CD4-positive, CD25-positive, alpha-beta regulatory T cell (primary cell): ENCODE results near the gene RTN1. TPM values are rescaled to one million over a fixed set of nuclear protein-coding genes. Genes with fewer than 3 reads are reported as not detected.

ENCODE experiments used
- ATAC-seq, 2 donors: fragments of 150-1000 bp; cut with Tn5 transposase; one replicate each; pipeline ENCODE4 v1.10.0; 2021; ENCODE audit warnings: low read depth in 2 of 2, moderate number of reproducible peaks in 2 of 2, moderate library complexity in 1 of 2
- DNase-seq, 3 donors: peaks; one replicate each; pipeline versions ENCODE4 v3.0.0 to v3.0.0-alpha.2; 2012 to 2022; ENCODE audit warnings: mixed read lengths in 1 of 3
- H3K27ac ChIP-seq: one replicate; pipeline ENCODE4 v1.7.0; 2013; ENCODE audit warnings: mild to moderate bottlenecking, low read length; ENCODE audit not compliant: insufficient read depth, poor library complexity, severe bottlenecking
- H3K27me3 ChIP-seq: one replicate; pipeline ENCODE4 v1.7.0; 2013; ENCODE audit warnings: low read length; ENCODE audit not compliant: control insufficient read depth, insufficient read depth
- H3K36me3 ChIP-seq: one replicate; pipeline ENCODE4 v1.7.0; 2013; ENCODE audit warnings: mild to moderate bottlenecking, low read length, moderate library complexity; ENCODE audit not compliant: control insufficient read depth, insufficient read depth
- H3K4me1 ChIP-seq: 2 replicates; pipeline ENCODE4 v1.7.0; 2013; ENCODE audit warnings: mild to moderate bottlenecking, low read length; ENCODE audit not compliant: insufficient read depth, control insufficient read depth, poor library complexity, severe bottlenecking
- H3K4me3 ChIP-seq: one replicate; pipeline ENCODE4 v1.7.0; 2013; ENCODE audit warnings: low read depth, mild to moderate bottlenecking, low read length, moderate library complexity
- H3K9me3 ChIP-seq, 2 experiments: 1 replicate in 1 of 2; 2 replicates in 1 of 2; pipeline ENCODE4 v1.7.0; 2013; ENCODE audit warnings: low read length in 2 of 2, mild to moderate bottlenecking in 1 of 2, moderate library complexity in 1 of 2; ENCODE audit not compliant: control insufficient read depth in 2 of 2
- H3K27ac Mint-ChIP-seq, 3 donors: one replicate each; pipeline ENCODE4 v1.8.0; 2020 to 2022; ENCODE audit warnings: mild to moderate bottlenecking in 3 of 3, mixed read lengths in 3 of 3, moderate library complexity in 2 of 3
- H3K27me3 Mint-ChIP-seq: one replicate; pipeline ENCODE4 v1.8.0; 2022; ENCODE audit warnings: mild to moderate bottlenecking, mixed read lengths
- H3K36me3 Mint-ChIP-seq: one replicate; pipeline ENCODE4 v1.8.0; 2020; ENCODE audit warnings: mixed read lengths
- H3K4me1 Mint-ChIP-seq, 4 donors: one replicate each; pipeline ENCODE4 v1.8.0; 2020 to 2022; ENCODE audit warnings: mixed read lengths in 4 of 4, mild to moderate bottlenecking in 1 of 4
- H3K4me3 Mint-ChIP-seq, 4 donors: one replicate each; pipeline ENCODE4 v1.8.0; 2020 to 2022; ENCODE audit warnings: mild to moderate bottlenecking in 4 of 4, mixed read lengths in 4 of 4, moderate library complexity in 3 of 4
- H3K9me3 Mint-ChIP-seq, 7 donors: one replicate each; pipeline ENCODE4 v1.8.0; 2020 to 2022; ENCODE audit warnings: mixed read lengths in 7 of 7, mild to moderate bottlenecking in 3 of 7, moderate library complexity in 2 of 7
- polyA plus RNA-seq, 4 donors: library from polyadenylated mRNA; unstranded; fragments of 300-500 nt; fragmentation: Illumina TruSeq; gene quantifications; one replicate each; pipeline ENCODE4 v1.2.3, GENCODE V29; 2021
- total RNA-seq: library from RNA; stranded (reverse); gene quantifications from one replicate; pipeline ENCODE4 v1.2.3, GENCODE V29; 2022

The RTN1 gene
- total and polyA plus RNA-seq, 5 donors from 2014 or later: 0.17 to 0.42 TPM; not detected in 3

DNA sequence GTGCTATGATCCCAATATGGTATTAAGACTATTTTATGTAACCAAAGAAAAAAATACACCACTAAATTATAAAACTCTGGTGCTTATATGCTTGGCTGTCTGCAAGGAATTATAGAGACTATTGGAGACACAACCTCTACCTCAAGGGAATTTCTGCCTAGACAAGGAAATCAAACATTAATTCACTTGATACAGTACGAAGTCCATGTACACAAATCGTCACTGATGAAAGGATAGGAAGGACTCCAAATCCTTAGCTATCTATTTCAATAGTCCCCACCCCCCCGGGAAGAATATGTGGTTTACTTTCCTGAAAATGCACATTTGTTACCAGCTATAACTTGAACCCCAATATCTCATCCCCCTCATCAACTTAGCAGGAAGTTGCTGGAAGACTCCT lies 21.9 kb downstream of the RTN1 start:
- Histone ChIP-seq H3K4me1 (no peaks in the 10 kb centered on the region), H3K4me3 (no peak overlapping the region), H3K27ac (no peak overlapping the region), H3K27me3 (peaks cover 3% of the 10 kb centered on the region), H3K9me3 (no peaks in the 10 kb centered on the region), H3K36me3 (no peaks in the 10 kb centered on the region)
- Mint-ChIP-seq H3K36me3 (no peaks in the 10 kb centered on the region), H3K9me3 (peaks cover 0 to 3% (median 0%) of the 10 kb centered on the region in 7 donors), H3K4me3 (no peak overlapping the region), H3K4me1 (no peaks in the 10 kb centered on the region), H3K27me3 (peaks cover 11% of the 10 kb centered on the region), H3K27ac (no peak overlapping the region)
- ATAC-seq (no peak), DNase-seq (no peak)

DNA sequence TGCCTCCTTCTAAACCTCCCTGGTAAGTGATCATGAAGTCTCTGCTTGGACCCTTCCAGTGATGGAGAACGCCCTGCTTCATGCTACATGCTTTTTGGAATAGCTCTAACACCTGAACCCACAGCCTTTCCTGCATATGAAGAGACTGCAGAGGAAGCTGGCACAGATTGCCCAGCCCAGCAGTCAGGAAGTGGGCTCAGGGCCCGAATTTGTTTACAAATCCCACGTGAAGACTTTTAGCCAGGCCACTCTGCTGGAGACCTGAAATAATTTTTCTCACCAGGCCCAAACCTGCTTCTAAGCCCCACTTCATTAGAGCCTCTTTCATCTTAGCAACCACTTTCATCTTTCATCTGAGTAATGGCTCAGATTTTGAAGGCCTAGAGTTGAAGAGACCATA lies 22.9 kb downstream of the RTN1 start:
- H3K9me3 ChIP-seq: no peaks in the 10 kb centered on the region

DNA sequence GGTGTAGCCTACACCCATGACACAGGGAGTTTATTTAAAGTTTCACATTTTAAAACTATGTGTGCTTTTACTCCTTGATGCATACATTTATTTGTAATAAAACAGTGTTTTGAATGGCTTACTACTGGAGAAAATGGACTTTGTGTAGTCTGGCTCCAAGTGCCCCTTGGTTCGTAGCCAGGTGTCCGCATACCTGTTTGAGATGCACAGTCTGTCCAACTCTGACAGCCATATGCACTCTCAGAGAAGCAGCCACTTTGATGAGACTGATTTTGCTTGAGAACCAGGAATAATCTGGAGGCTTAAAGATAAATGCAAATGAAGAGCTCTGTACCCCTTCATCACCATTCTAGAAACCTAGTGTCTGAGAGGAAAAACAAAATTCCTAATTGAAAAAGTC lies 24.0 kb downstream of the RTN1 start:
- Histone ChIP-seq H3K9me3 (no peaks in the 10 kb centered on the region), H3K4me3 (no peak overlapping the region), H3K27ac (no peak overlapping the region), H3K4me1 (no peaks in the 10 kb centered on the region), H3K36me3 (no peaks in the 10 kb centered on the region), H3K27me3 (peaks cover 3% of the 10 kb centered on the region)
- DNase-seq (no peak), ATAC-seq (no peak)
- no peaks in the 10 kb centered on the region for H3K36me3 Mint-ChIP-seq
- H3K4me1 Mint-ChIP-seq: no peaks in the 10 kb centered on the region
- no peak overlapping the region for H3K27ac Mint-ChIP-seq
- H3K4me3 Mint-ChIP-seq: no peak overlapping the region
- H3K27me3 Mint-ChIP-seq: peaks cover 5% of the 10 kb centered on the region
- peaks cover 0 to 3% (median 0%) of the 10 kb centered on the region in 7 donors for H3K9me3 Mint-ChIP-seq

More for the DNA sequence above, 22.9 kb downstream of the RTN1 start:
- DNase-seq (no peak), ATAC-seq (no peak)
- Mint-ChIP-seq H3K9me3 (peaks cover 0 to 3% (median 0%) of the 10 kb centered on the region in 7 donors), H3K4me1 (no peaks in the 10 kb centered on the region), H3K27me3 (peaks cover 5% of the 10 kb centered on the region), H3K36me3 (no peaks in the 10 kb centered on the region), H3K27ac (no peak overlapping the region), H3K4me3 (no peak overlapping the region)
- Histone ChIP-seq H3K36me3 (no peaks in the 10 kb centered on the region), H3K4me1 (no peaks in the 10 kb centered on the region), H3K27ac (no peak overlapping the region), H3K4me3 (no peak overlapping the region), H3K27me3 (peaks cover 3% of the 10 kb centered on the region)

DNA sequence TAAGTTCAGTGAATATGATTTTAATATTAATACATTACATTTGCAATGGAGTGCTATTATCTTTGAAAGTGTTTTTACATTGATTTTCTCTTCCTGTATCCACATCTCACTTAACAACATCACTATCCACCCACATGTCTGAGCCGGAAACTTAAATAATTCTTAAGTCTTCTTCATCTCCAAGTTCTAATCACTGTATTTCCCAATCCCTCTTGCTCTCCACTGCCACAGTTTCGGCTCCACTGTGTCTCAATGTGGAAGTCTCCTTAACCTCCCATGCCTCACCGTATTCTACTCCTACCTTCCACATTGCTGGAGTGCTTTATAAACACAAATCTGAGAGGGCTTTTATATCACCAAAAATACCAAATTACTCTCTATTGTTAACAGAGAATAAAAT lies 25.3 kb downstream of the RTN1 start:
- DNase-seq (no peak), ATAC-seq (no peak)
- Mint-ChIP-seq H3K9me3 (peaks cover 0 to 3% (median 0%) of the 10 kb centered on the region in 7 donors), H3K27me3 (peaks cover 11% of the 10 kb centered on the region), H3K36me3 (no peaks in the 10 kb centered on the region), H3K4me3 (no peak overlapping the region), H3K4me1 (no peaks in the 10 kb centered on the region), H3K27ac (no peak overlapping the region)
- H3K27me3 ChIP-seq: peaks cover 3% of the 10 kb centered on the region
- H3K4me3 ChIP-seq: no peak overlapping the region
- H3K27ac ChIP-seq: no peak overlapping the region
- H3K9me3 ChIP-seq: no peaks in the 10 kb centered on the region
- no peaks in the 10 kb centered on the region for H3K4me1 ChIP-seq
- H3K36me3 ChIP-seq: no peaks in the 10 kb centered on the region

DNA sequence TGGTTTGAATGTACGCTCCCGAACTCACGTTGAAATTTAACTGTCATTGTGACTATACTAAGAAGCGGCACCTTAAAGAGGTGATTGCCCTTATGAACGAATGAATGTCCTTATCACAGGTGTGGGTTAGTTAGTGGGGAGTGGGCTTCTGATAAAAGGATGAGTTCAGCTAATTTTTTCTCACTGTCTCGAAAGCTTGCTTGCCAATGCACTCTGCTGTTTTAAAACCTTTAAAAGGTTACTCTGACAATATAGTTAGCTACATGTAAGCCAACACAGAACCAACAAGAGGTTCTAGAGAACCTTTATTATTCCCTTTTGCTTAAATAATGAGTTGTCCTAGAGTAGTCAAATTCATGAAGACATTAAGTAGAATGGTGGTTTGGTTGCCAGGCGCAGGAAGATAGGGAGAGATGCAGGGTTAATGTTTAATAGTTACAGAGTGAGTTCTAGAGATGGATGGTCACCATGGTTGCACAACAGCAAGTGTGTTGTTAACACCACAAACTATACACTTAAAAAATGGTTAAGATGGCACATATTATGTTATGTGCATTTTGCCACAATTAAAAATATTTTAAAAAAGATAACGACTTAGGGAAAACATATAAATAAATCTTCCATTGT lies 26.3 kb downstream of the RTN1 start:
- Mint-ChIP-seq H3K27me3 (peaks cover 11% of the 10 kb centered on the region), H3K9me3 (peaks cover 0 to 3% (median 0%) of the 10 kb centered on the region in 7 donors), H3K4me3 (no peak overlapping the region), H3K36me3 (no peaks in the 10 kb centered on the region), H3K4me1 (no peaks in the 10 kb centered on the region), H3K27ac (no peak overlapping the region)
- no peaks in the 10 kb centered on the region for H3K9me3 ChIP-seq
- no peaks in the 10 kb centered on the region for H3K36me3 ChIP-seq
- no peak overlapping the region for H3K27ac ChIP-seq
- ATAC-seq: no peak
- no peaks in the 10 kb centered on the region for H3K4me1 ChIP-seq
- H3K4me3 ChIP-seq: no peak overlapping the region
- peaks cover 3% of the 10 kb centered on the region for H3K27me3 ChIP-seq
- DNase-seq: no peak

DNA sequence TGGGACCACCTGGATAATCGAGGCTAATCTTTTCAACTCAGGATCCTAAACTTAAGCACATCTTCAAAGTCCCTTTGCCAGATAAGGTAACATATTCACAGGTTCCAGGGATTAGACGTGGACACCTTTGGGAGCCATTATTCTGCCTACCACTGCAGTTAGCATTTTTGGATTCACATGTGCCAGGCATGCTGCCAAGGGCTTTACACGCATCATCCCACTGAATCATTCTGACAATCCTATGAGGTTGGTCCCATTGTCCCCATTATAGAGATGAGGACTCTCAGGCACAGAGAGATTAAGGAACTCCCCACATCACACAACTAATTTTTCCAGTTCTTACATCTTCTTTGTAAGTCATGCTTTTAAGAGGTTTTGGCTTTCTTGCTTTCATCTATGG lies 34.5 kb downstream of the RTN1 start:
- Mint-ChIP-seq H3K4me1 (no peaks in the 10 kb centered on the region), H3K27me3 (peaks cover 24% of the 10 kb centered on the region), H3K9me3 (peaks cover 0 to 2% (median 0%) of the 10 kb centered on the region in 7 donors), H3K27ac (no peak overlapping the region), H3K36me3 (no peaks in the 10 kb centered on the region), H3K4me3 (no peak overlapping the region)
- no peak for DNase-seq
- no peaks in the 10 kb centered on the region for H3K4me1 ChIP-seq
- no peak overlapping the region for H3K27ac ChIP-seq
- H3K9me3 ChIP-seq: no peaks in the 10 kb centered on the region
- no peak overlapping the region for H3K4me3 ChIP-seq
- ATAC-seq: no peak
- H3K27me3 ChIP-seq: peaks cover 2% of the 10 kb centered on the region
- H3K36me3 ChIP-seq: no peaks in the 10 kb centered on the region

DNA sequence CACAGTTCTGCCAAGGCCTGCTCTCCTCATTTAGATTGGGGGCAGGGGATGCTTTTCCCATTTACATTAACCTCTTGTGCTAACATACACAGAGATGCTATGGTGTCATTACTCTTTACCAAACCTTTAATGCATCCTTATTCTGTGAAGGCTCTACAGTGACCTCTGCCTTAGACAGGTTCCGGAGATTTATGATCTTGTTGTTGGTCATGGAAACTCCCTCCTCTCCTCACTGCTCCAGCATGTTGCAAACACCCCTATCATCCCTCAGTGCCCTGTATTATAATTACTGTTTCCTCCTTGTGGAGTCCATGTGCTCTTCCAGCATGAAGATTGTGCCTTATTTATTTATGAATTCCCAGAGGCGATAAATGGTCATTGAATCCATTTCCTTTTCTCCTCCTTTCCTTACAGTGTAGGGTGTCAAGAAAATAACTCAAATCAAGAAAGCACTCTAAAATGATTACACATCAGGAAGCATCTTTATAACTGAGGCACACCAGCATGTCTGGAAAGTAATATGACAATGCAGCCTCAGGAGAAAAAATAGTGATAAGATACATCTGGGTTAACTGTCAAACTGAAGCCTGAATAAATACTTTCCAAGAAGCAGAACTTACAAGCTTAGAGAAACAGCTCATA lies 37.8 kb downstream of the RTN1 start:
- no peaks in the 10 kb centered on the region for H3K9me3 ChIP-seq
- Mint-ChIP-seq H3K27me3 (peaks cover 19% of the 10 kb centered on the region), H3K4me1 (no peaks in the 10 kb centered on the region), H3K9me3 (peaks cover 0 to 3% (median 0%) of the 10 kb centered on the region in 7 donors), H3K36me3 (no peaks in the 10 kb centered on the region), H3K4me3 (no peak overlapping the region), H3K27ac (no peak overlapping the region)
- H3K4me3 ChIP-seq: no peak overlapping the region
- no peak for ATAC-seq
- peaks cover 2% of the 10 kb centered on the region for H3K27me3 ChIP-seq
- no peak for DNase-seq
- H3K36me3 ChIP-seq: no peaks in the 10 kb centered on the region
- H3K4me1 ChIP-seq: no peaks in the 10 kb centered on the region
- no peak overlapping the region for H3K27ac ChIP-seq
